Thyroid gland (tissue), 4 donors: ENCODE measurements around the gene PPP4R4.

Source experiments
- CTCF ChIP-seq, 6 experiments: fragments of 200-600 bp in 3 of 6; fragments of 450-650 bp in 3 of 6; sonication (generic) in 3 of 6; IDR thresholded peaks; one replicate each; pipeline ENCODE4 v1.5.1; 2016 to 2019; ENCODE audit warnings: antibody characterized with exemption in 6 of 6, mild to moderate bottlenecking in 2 of 6, inconsistent platforms in 1 of 6, moderate library complexity in 1 of 6
- POLR2A ChIP-seq, 2 donors: fragments of 450-650 bp; IDR thresholded peaks; one replicate each; pipeline ENCODE4 v1.6.1; 2017; ENCODE audit warnings: antibody characterized with exemption in 2 of 2, mild to moderate bottlenecking in 2 of 2, moderate library complexity in 1 of 2

GRCh38 chr14:94278731-94279130 is 104.6 kb downstream of the PPP4R4 start:
- TF ChIP-seq CTCF (IDR thresholded peaks at IDR 0.05) (no peak), POLR2A (IDR thresholded peaks at IDR 0.05) (no peak)
